A673 (cell line): Measurements from ENCODE around the gene PPOX.

Source experiments
- CTCF ChIP-seq: fragments of 300-800, 200-600 bp; sonication (generic); conservative IDR thresholded peaks from 2 replicates; pipeline ENCODE4 v1.5.1; 2017; ENCODE audit warnings: low read depth, mild to moderate bottlenecking, antibody characterized with exemption, low read length, moderate library complexity, mixed read lengths
- EZH2 ChIP-seq: fragments of 200-600 bp; sonication (generic); IDR thresholded peaks from 2 replicates; pipeline ENCODE4 v1.6.1; 2017; ENCODE audit warnings: borderline replicate concordance, low read depth, mild to moderate bottlenecking, mixed read lengths, antibody characterized with exemption, low read length; ENCODE audit not compliant: poor library complexity, severe bottlenecking

GRCh38 chr1:161140755-161141400 lies 25.3 kb upstream of the PPOX start:
- TF ChIP-seq CTCF (no peak), EZH2 (no peak)
